Measurements from ENCODE around the gene C6orf141. TPM values are rescaled to one million over a fixed set of nuclear protein-coding genes. Genes with fewer than 3 reads are reported as not detected.

The C6orf141 gene
- total and polyA plus RNA-seq, 2 of the 8 experiments (the other 6 are each of a cell fraction or from before 2014, with no cell fraction given) = 7.6 to 16.1 TPM

GRCh38 chr6:49523901-49524300, 26.6 kb upstream of the C6orf141 start (continued):
- no peak for TF ChIP-seq CHD7 (IDR thresholded peaks at IDR 0.05; ENCODE audit: insufficient replicate concordance, low read length)
- TF ChIP-seq, protein P1, sequence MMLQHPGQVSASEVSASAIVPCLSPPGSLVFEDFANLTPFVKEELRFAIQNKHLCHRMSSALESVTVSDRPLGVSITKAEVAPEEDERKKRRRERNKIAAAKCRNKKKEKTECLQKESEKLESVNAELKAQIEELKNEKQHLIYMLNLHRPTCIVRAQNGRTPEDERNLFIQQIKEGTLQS (IDR thresholded peaks at IDR 0.05; ENCODE audit: insufficient read depth, low read depth, low read length) = no peak
- no peak for TF ChIP-seq JUND (IDR thresholded peaks at IDR 0.05; ENCODE audit: low read length)
- no peak for TF ChIP-seq SIN3A (conservative IDR thresholded peaks at IDR 0.05 in 1 of 2, IDR thresholded peaks at IDR 0.05 in 1 of 2; ENCODE audit: low read depth in 1 of 2, low read length in 2 of 2)
- no peak for TF ChIP-seq ATF2 (IDR thresholded peaks at IDR 0.05; ENCODE audit: low read length)
- no peak for TF ChIP-seq FOSL1 (IDR thresholded peaks at IDR 0.05; ENCODE audit: insufficient read depth, low read depth, low read length)
